ENCODE data around the gene ABL1.
A peak's percentile ranks its signal among the peaks of the same experiment; 100 is the strongest.
"Not testable (repeated sequence)": the region's sequence is repeated elsewhere in the genome, so short reads cannot be mapped to it uniquely, and the experiment has no call there.

ABL1 gene

GRCh38 chr9:130834371-130835336 lies at the start of gene ABL1:
Gene ABL1 (plus strand): TSS chr9:130835254. CDS start chr9:130835447, 193 bp downstream.
- peak; percentile 88 for DNase-seq

GRCh38 chr9:130785940-130786508 lies 49.0 kb upstream of the ABL1 start:
- no peak for DNase-seq

GRCh38 chr9:130786526-130786925 lies 48.5 kb upstream of the ABL1 start:
- DNase-seq = no peak

- no peak for DNase-seq
Observed at GRCh38 chr9:130789747-130790672, 45.0 kb upstream of the ABL1 start.

GRCh38 chr9:130791303-130791894 lies 43.7 kb upstream of the ABL1 start:
- no peak for DNase-seq

- DNase-seq = no peak
Observed at GRCh38 chr9:130793589-130793988, 41.5 kb upstream of the ABL1 start.

- not testable (repeated sequence) for DNase-seq
Observed at GRCh38 chr9:130794021-130794420, 41.0 kb upstream of the ABL1 start.

- DNase-seq = not testable (repeated sequence)
Observed at GRCh38 chr9:130794423-130794822, 40.6 kb upstream of the ABL1 start.

- DNase-seq = no peak
Observed at GRCh38 chr9:130794923-130795495, 40.0 kb upstream of the ABL1 start.

- DNase-seq = not testable (repeated sequence)
Observed at GRCh38 chr9:130803116-130803515, 31.9 kb upstream of the ABL1 start.

GRCh38 chr9:130805510-130806326 lies 29.3 kb upstream of the ABL1 start:
- DNase-seq = peak; percentile 10

- DNase-seq = no peak
Observed at GRCh38 chr9:130806327-130806716, 28.7 kb upstream of the ABL1 start.

- no peak for DNase-seq
Observed at GRCh38 chr9:130810609-130811136, 24.4 kb upstream of the ABL1 start.

GRCh38 chr9:130815242-130815808 lies 19.7 kb upstream of the ABL1 start:
- DNase-seq = no peak

GRCh38 chr9:130817914-130818313 lies 17.1 kb upstream of the ABL1 start:
- DNase-seq = no peak

GRCh38 chr9:130820135-130820738 lies 14.8 kb upstream of the ABL1 start:
- DNase-seq = no peak

GRCh38 chr9:130823435-130823834 lies 11.6 kb upstream of the ABL1 start:
- no peak for DNase-seq

GRCh38 chr9:130824079-130824478 lies 11.0 kb upstream of the ABL1 start:
- DNase-seq = no peak

- no peak for DNase-seq
Observed at GRCh38 chr9:130824643-130825350, 10.3 kb upstream of the ABL1 start.

- no peak for DNase-seq
Observed at GRCh38 chr9:130825351-130825651, 9.8 kb upstream of the ABL1 start.

Measured in activated CD4-positive, alpha-beta T cell treated with anti-CD3 and anti-CD28 coated beads, Interleukin-2, amount 50 U/mL, for 16 hours (primary cell).